B cell (primary cell): ENCODE data around the gene INSRR. TPM values are rescaled to one million over a fixed set of nuclear protein-coding genes. Genes with fewer than 3 reads are reported as not detected.

ENCODE experiments used
- ATAC-seq: fragments of 200-7000 bp; cut with Tn5 transposase; one replicate; pipeline ENCODE4 v1.10.0; 2021; ENCODE audit warnings: low read depth, mild to moderate bottlenecking, moderate number of reproducible peaks, moderate library complexity
- CTCF ChIA-PET: fragments of 350-600 bp; sonication (Branson Sonifier 250); formaldehyde crosslinking; loops from one replicate; lab custom pipeline; 2021; ENCODE audit warnings: antibody characterized with exemption, inconsistent platforms; lab: Charles Lee
- POLR2A ChIA-PET: fragments of 350-600 bp; sonication (Branson Sonifier 250); formaldehyde crosslinking; loops from one replicate; lab custom pipeline; 2021; ENCODE audit warnings: antibody characterized with exemption; lab: Charles Lee
- DNase-seq: peaks from one replicate; pipeline ENCODE4 v3.0.0; 2013
- H2AFZ ChIP-seq: 2 replicates; pipeline ENCODE4 v1.6.1; 2012; ENCODE audit warnings: mild to moderate bottlenecking, low read depth, low read length; ENCODE audit not compliant: insufficient read depth, poor library complexity, severe bottlenecking
- H3K27ac ChIP-seq, 2 donors: 1 replicate in 1 of 2; 2 replicates in 1 of 2; pipeline ENCODE4 v1.5.1; 2012 to 2013; ENCODE audit warnings: low read length in 2 of 2, mild to moderate bottlenecking in 2 of 2, moderate library complexity in 1 of 2
- H3K27me3 ChIP-seq, 4 experiments: fragments of 200-600 bp in 1 of 4; sonication (generic) in 1 of 4; replicated peaks in 1 of 4; 1 replicate in 2 of 4; 2 replicates in 2 of 4; pipeline versions ENCODE4 v1.6.1 to v1.7.0; 2013 to 2016; ENCODE audit warnings: low read length in 3 of 4, mild to moderate bottlenecking in 2 of 4, mixed read lengths in 1 of 4, moderate library complexity in 1 of 4; ENCODE audit not compliant: insufficient read depth in 4 of 4, control insufficient read depth in 3 of 4; ENCODE audit errors: control extremely low read depth in 1 of 4
- H3K36me3 ChIP-seq, 2 experiments: replicated peaks in 1 of 2; 1 replicate in 1 of 2; 2 replicates in 1 of 2; pipeline versions ENCODE4 v1.6.1 to v1.7.1; 2013; ENCODE audit warnings: low read length in 1 of 2; ENCODE audit not compliant: insufficient read depth in 2 of 2, control insufficient read depth in 1 of 2; ENCODE audit errors: control extremely low read depth in 1 of 2, extremely low read depth in 1 of 2
- H3K4me1 ChIP-seq, 2 donors: fragments of 200-600 bp in 1 of 2; sonication (generic) in 1 of 2; 1 replicate in 1 of 2; 2 replicates in 1 of 2; pipeline versions ENCODE4 v1.5.1 to v1.6.1; 2013 to 2017; ENCODE audit warnings: low read length in 2 of 2; ENCODE audit not compliant: control insufficient read depth in 2 of 2, insufficient read depth in 2 of 2
- H3K4me2 ChIP-seq: replicated peaks from 2 replicates; pipeline ENCODE3; 2012; ENCODE audit warnings: mild to moderate bottlenecking, low read depth, low read length; ENCODE audit not compliant: poor library complexity, severe bottlenecking
- H3K4me3 ChIP-seq, 5 experiments: fragments of 200-600 bp in 1 of 5; sonication (generic) in 1 of 5; 1 replicate in 3 of 5; 2 replicates in 2 of 5; pipeline versions ENCODE4 v1.5.1 to v1.7.0; 2011 to 2016; ENCODE audit warnings: low read length in 4 of 5, mild to moderate bottlenecking in 4 of 5, low read depth in 2 of 5, control low read depth in 1 of 5, moderate library complexity in 1 of 5; ENCODE audit not compliant: insufficient read depth in 1 of 5; ENCODE audit errors: control extremely low read depth in 1 of 5, extremely low read depth in 1 of 5
- H3K79me2 ChIP-seq: fragments of 200-600 bp; sonication (generic); one replicate; pipeline ENCODE4 v1.6.0; 2016; ENCODE audit warnings: low read length; ENCODE audit not compliant: control insufficient read depth, insufficient read depth
- H3K9ac ChIP-seq: fragments of 200-600 bp; sonication (generic); 2 replicates; pipeline ENCODE4 v1.6.1; 2017; ENCODE audit warnings: mild to moderate bottlenecking, low read length, moderate library complexity
- H3K9me3 ChIP-seq, 3 donors: one replicate each; pipeline versions ENCODE4 v1.6.1 to v1.7.1; 2013; ENCODE audit warnings: low read length in 2 of 3; ENCODE audit not compliant: control insufficient read depth in 2 of 3, insufficient read depth in 1 of 3; ENCODE audit errors: control extremely low read depth in 1 of 3
- H4K20me1 ChIP-seq: 2 replicates; pipeline ENCODE4 v1.6.0; 2012; ENCODE audit warnings: mild to moderate bottlenecking, low read length; ENCODE audit not compliant: insufficient read depth, control insufficient read depth, poor library complexity, severe bottlenecking
- H3K27ac Mint-ChIP-seq: one replicate; pipeline ENCODE4 v1.8.0; 2021; ENCODE audit warnings: mixed read lengths
- H3K27me3 Mint-ChIP-seq: one replicate; pipeline ENCODE4 v1.8.0; 2021; ENCODE audit warnings: mixed read lengths
- H3K4me1 Mint-ChIP-seq: one replicate; pipeline ENCODE4 v1.8.0; 2021; ENCODE audit warnings: mixed read lengths
- H3K4me3 Mint-ChIP-seq: one replicate; pipeline ENCODE4 v1.8.0; 2021; ENCODE audit warnings: mixed read lengths
- H3K9me3 Mint-ChIP-seq: one replicate; pipeline ENCODE4 v1.8.0; 2022; ENCODE audit warnings: mixed read lengths; ENCODE audit not compliant: insufficient read depth
- EZH2 ChIP-seq: IDR thresholded peaks from 2 replicates; pipeline ENCODE4 v1.6.1; 2012; ENCODE audit warnings: borderline replicate concordance, low read depth, mild to moderate bottlenecking, moderate library complexity, low read length; ENCODE audit not compliant: insufficient read depth, poor library complexity, severe bottlenecking
- WGBS: methylation state at CpG from one replicate; pipeline ENCODE4 v1.1.5; 2013; ENCODE audit warnings: missing lambda C conversion rate; ENCODE audit not compliant: insufficient coverage; 5-methylcytosine and 5-hydroxymethylcytosine counted together
- intact Hi-C: fragments of 100-400 bp; cut with micrococcal nuclease; formaldehyde crosslinking; loops from one replicate; pipeline ENCODE4 v1.10.0; 2022
- polyA plus RNA-seq: library from polyadenylated mRNA; depleted of rRNA; stranded (reverse); fragments of >200 nt; gene quantifications from 2 replicates; pipeline ENCODE4 v1.2.3, GENCODE V29; 2012
- total RNA-seq, 2 donors: library from RNA; stranded (reverse); fragments of 120-200 nt in 1 of 2; gene quantifications; 1 replicate in 1 of 2; 2 replicates in 1 of 2; pipeline versions ENCODE4 v1.2.3 to v1.2.4, GENCODE V29; 2013 to 2022
- TF ChIP-seq, protein P1 (sequence below): fragments of 200-600 bp; IDR thresholded peaks from one replicate; pipeline ENCODE4 v1.8.0; 2022; ENCODE audit warnings: antibody characterized with exemption, mild to moderate bottlenecking

The INSRR gene
- total and polyA plus RNA-seq, 2 donors (not counting 1 experiment from before 2014, with no cell fraction given), result not detected

DNA sequence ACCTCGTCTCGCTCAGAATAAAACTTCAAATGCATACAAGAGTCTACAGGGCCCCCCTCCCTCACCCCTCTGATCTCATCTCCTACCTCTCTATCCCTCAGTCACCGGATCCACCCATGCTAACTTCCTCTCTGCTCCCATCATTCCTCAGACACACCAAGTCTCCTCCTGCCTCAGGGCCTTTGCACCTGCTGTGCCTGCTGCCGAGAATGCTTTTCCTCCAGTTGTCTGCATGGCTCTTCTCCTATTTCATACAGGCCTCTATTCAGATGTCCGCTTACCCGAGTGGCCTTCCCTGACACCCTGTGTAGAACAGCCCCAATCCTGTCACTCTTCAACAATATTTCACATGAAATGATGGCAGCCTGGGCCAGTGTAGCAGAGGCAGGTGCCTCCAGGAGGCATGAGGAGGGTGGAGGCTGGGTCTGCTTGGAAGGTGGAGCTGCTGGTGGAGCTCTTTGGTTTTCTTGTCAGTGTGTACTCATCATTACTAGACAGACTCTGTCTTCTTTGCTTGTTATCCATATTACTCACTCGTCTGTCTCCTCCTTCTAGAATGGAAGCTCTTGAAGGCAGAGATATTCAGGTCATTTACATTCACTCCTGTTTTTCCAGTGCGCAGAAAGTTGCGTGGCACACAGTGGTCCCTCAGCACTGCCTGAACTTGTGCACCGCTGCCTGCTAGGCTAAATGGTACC is 46.5 kb downstream of the INSRR start:
- no peak for TF ChIP-seq EZH2
- TF ChIP-seq, protein P1, sequence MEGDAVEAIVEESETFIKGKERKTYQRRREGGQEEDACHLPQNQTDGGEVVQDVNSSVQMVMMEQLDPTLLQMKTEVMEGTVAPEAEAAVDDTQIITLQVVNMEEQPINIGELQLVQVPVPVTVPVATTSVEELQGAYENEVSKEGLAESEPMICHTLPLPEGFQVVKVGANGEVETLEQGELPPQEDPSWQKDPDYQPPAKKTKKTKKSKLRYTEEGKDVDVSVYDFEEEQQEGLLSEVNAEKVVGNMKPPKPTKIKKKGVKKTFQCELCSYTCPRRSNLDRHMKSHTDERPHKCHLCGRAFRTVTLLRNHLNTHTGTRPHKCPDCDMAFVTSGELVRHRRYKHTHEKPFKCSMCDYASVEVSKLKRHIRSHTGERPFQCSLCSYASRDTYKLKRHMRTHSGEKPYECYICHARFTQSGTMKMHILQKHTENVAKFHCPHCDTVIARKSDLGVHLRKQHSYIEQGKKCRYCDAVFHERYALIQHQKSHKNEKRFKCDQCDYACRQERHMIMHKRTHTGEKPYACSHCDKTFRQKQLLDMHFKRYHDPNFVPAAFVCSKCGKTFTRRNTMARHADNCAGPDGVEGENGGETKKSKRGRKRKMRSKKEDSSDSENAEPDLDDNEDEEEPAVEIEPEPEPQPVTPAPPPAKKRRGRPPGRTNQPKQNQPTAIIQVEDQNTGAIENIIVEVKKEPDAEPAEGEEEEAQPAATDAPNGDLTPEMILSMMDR, result no peak
- H3K4me1 ChIP-seq, result peaks cover 26 to 35% of the 10 kb centered on the region in 2 donors
- Mint-ChIP-seq H3K9me3 (no peaks in the 10 kb centered on the region), H3K4me3 (peak overlapping the region; percentile 91), H3K27me3 (no peaks in the 10 kb centered on the region), H3K4me1 (peaks cover 36% of the 10 kb centered on the region), H3K27ac (no peak overlapping the region)
- H3K9me3 ChIP-seq, result peaks cover 0 to 3% (median 0%) of the 10 kb centered on the region in 3 donors
- no peaks in the 10 kb centered on the region for H3K36me3 ChIP-seq
- H3K27ac ChIP-seq, result no peak overlapping the region
- no peaks in the 10 kb centered on the region for H4K20me1 ChIP-seq
- ChIA-PET POLR2A (no interaction called here), CTCF (interaction anchor here (0.8 to 2.0 kb wide), 3 partner anchors 13 to 138 kb away, joined by 3 to 11 read pairs (median 3); partner anchors contain the start of genes ISG20L2 and METTL25B)
- intact Hi-C loops, result no loop called here
- ATAC-seq (no peak), DNase-seq (no peak)
- peaks cover 0 to 12% (median 0%) of the 10 kb centered on the region in 4 experiments for H3K27me3 ChIP-seq
- 98% methylated on average over 7 of the region's 10 CpGs for WGBS
- no peak overlapping the region for H3K9ac ChIP-seq
- no peak overlapping the region for H3K4me3 ChIP-seq
- H2AFZ ChIP-seq, result no peak overlapping the region
- H3K4me2 ChIP-seq, result no peak overlapping the region
- no peaks in the 10 kb centered on the region for H3K79me2 ChIP-seq

DNA sequence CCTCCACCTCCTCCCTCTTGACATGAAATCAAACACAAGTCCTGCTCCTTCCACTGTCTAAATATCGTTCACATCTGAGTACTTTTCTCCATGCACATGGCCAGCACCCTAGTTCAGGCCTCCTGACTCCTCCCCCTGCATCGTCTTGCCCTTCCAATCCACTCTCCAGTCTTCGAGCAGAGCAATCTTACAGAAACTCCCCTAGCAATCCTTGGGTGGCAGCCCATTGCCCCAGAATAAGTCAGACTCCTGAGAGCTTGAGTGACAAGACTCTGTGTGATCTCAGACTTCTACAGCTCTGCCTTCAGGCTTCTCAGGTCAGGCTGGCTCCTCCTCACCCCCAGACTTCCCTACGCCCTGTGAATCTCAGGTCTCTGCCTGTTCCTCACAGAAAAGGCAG is 47.7 kb downstream of the INSRR start:
- Mint-ChIP-seq H3K4me3 (no peak overlapping the region), H3K9me3 (no peaks in the 10 kb centered on the region), H3K27me3 (no peaks in the 10 kb centered on the region), H3K4me1 (peaks cover 27% of the 10 kb centered on the region), H3K27ac (no peak overlapping the region)
- H3K27me3 ChIP-seq, result peaks cover 0 to 12% (median 0%) of the 10 kb centered on the region in 4 experiments
- intact Hi-C loops, result no loop called here
- no peak for ATAC-seq
- DNase-seq, result no peak
- ChIA-PET CTCF (interaction anchor here (1.1 kb wide), 1 partner anchor 14 kb away, joined by 3 read pairs; no protein-coding TSS in a partner anchor), POLR2A (no interaction called here)
- no peak overlapping the region for H3K4me2 ChIP-seq
- H3K79me2 ChIP-seq, result no peaks in the 10 kb centered on the region
- no peak overlapping the region for H2AFZ ChIP-seq
- H3K27ac ChIP-seq, result no peak overlapping the region
- H3K36me3 ChIP-seq, result no peaks in the 10 kb centered on the region
- 88% methylated on average over 4 of the region's 4 CpGs for WGBS
- H3K4me3 ChIP-seq, result no peak overlapping the region
- peaks cover 16 to 25% of the 10 kb centered on the region in 2 donors for H3K4me1 ChIP-seq
- H3K9ac ChIP-seq, result no peak overlapping the region
- peaks cover 0 to 3% (median 0%) of the 10 kb centered on the region in 3 donors for H3K9me3 ChIP-seq
- TF ChIP-seq EZH2, result no peak
- TF ChIP-seq, protein P1, result no peak
- H4K20me1 ChIP-seq, result no peaks in the 10 kb centered on the region
